GM10266 (cell line): ENCODE results near the gene ALDH18A1.
A peak's percentile ranks its signal among the peaks of the same experiment; 100 is the strongest.

Experiments used
- DNase-seq: peaks from one replicate; pipeline ENCODE4 v3.0.0; 2012; ENCODE audit errors: extremely low spot score
- TF ChIP-seq, protein P1 (sequence below): IDR thresholded peaks from 2 replicates; pipeline ENCODE4 v1.5.1; 2012; ENCODE audit warnings: mild to moderate bottlenecking, low read depth; ENCODE audit not compliant: control insufficient read depth, insufficient read depth; ENCODE audit errors: missing control alignments

ALDH18A1 gene

GRCh38 chr10:95604630-95605029, 51.9 kb downstream of the ALDH18A1 start:
- DNase-seq, result no peak
- TF ChIP-seq, protein P1, sequence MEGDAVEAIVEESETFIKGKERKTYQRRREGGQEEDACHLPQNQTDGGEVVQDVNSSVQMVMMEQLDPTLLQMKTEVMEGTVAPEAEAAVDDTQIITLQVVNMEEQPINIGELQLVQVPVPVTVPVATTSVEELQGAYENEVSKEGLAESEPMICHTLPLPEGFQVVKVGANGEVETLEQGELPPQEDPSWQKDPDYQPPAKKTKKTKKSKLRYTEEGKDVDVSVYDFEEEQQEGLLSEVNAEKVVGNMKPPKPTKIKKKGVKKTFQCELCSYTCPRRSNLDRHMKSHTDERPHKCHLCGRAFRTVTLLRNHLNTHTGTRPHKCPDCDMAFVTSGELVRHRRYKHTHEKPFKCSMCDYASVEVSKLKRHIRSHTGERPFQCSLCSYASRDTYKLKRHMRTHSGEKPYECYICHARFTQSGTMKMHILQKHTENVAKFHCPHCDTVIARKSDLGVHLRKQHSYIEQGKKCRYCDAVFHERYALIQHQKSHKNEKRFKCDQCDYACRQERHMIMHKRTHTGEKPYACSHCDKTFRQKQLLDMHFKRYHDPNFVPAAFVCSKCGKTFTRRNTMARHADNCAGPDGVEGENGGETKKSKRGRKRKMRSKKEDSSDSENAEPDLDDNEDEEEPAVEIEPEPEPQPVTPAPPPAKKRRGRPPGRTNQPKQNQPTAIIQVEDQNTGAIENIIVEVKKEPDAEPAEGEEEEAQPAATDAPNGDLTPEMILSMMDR, result no peak

GRCh38 chr10:95602382-95602781, 54.1 kb downstream of the ALDH18A1 start:
- TF ChIP-seq, protein P1, result no peak
- no peak for DNase-seq

DNA sequence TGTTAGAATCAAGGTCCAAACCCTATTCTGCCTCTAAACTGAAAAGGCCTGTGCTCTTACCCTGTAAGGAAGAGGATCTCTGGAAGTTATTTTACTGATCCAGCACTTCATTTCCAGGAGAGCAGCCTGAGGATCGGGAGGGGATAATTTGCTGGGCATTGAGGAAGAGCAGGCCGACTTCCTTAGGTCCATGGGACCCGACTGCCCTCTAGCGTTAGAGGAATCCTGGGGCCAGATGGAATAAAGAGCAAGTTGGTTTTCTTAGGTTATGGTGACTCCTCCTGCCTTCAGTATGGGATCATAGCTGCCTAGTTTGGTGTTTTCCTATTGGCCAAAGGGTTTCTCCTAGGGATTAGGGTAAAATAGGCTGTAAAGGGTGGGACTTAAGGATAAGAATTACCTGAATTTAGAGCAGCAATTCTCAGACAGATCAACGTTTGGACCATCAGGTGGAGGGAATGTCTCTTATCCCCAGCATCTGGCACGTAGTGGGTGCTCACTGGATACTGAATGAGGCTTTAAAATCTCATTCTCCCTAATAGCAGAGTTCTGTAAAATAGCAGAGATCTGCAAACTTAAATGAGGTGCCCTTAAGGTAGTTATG, 55.3 kb downstream of the ALDH18A1 start:
- TF ChIP-seq, protein P1, result peak; percentile 90
- peak; percentile 72 for DNase-seq

DNA sequence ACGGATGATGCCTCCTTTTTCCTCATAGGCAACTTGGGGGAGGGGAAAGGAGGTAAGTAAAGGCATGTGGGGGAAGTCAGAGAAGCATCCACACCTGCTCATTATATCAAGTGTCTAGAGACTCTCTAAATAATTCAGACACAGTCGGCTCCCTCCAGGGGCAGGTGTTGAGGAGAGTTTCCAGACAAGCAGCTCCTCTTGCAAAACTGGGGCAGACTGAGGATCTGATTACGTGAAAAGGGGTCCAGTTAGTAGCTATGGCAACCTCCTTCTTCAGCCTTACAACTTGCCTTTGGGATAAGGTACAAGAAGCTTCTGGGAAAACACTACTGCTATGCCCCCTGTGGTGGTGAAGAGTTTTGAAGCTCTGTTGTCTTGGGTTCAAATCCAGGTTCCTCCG, 56.4 kb downstream of the ALDH18A1 start:
- DNase-seq, result no peak
- TF ChIP-seq, protein P1, result no peak

DNA sequence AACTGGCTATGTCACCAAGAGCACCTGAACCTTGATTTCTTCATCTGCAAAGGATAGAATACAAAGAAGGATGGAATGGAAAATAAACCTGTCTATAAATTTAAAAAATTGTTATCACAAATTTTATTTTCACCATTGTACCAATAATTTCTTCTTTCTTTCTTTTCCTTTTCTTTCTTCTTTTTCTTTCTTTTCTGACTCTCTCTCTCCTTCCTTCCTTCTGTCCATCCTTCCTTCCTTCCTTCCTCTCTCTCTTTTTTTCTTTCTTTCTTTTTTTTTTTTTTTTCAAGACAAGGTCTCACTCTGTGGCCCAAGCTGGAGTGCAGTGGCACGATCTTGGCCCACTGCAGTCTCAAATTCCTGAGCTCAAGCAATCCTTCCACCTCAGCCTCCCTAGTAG, 58.7 kb downstream of the ALDH18A1 start:
- TF ChIP-seq, protein P1, result no peak
- no peak for DNase-seq

DNA sequence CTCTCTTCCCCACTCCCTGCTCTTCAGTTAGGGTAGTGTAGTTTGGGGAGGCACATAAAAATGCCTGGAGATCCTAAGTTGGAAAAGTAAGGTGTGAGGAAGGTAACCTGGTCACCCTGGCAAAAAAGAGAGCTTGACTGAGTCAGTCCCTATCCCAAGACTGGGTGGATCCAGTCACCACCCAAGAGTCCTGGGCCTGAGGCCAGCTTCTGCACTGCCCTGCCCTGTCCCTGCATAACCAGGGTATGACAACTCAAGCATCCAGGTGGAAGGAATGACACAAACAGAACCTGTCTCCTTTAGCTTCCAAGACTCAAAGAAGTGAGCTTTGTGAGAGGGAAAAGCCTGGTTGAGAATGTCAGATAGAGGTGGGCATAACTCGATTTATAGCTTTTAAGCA, 68.5 kb downstream of the ALDH18A1 start:
- no peak for DNase-seq
- TF ChIP-seq, protein P1, result no peak

- TF ChIP-seq, protein P1, result no peak
- DNase-seq, result no peak
These were observed 76.5 kb downstream of the ALDH18A1 start for GRCh38 chr10:95579835-95580535.
